C4-2B (cell line): Measurements from ENCODE around the gene GSTM4.
"Not testable (repeated sequence)": the region's sequence is repeated elsewhere in the genome, so short reads cannot be mapped to it uniquely, and the experiment has no call there.

Source experiments
- CTCF ChIP-seq: fragments of 450-650 bp; conservative IDR thresholded peaks from 2 replicates; pipeline ENCODE4 v1.5.1; 2017; ENCODE audit warnings: mild to moderate bottlenecking
- ZFX ChIP-seq: fragments of 450-650 bp; IDR thresholded peaks from 2 replicates; pipeline ENCODE4 v1.6.1; 2017

GRCh38 chr1:109685399-109685798 is 29.5 kb downstream of the GSTM4 start:
- not testable (repeated sequence) for TF ChIP-seq CTCF, ZFX
